ENCODE measurements around the gene SLAMF1. TPM values are rescaled to one million over a fixed set of nuclear protein-coding genes. Genes with fewer than 3 reads are reported as not detected.

Gene SLAMF1
- total RNA-seq, 1 donor from 2014 or later: not detected

DNA sequence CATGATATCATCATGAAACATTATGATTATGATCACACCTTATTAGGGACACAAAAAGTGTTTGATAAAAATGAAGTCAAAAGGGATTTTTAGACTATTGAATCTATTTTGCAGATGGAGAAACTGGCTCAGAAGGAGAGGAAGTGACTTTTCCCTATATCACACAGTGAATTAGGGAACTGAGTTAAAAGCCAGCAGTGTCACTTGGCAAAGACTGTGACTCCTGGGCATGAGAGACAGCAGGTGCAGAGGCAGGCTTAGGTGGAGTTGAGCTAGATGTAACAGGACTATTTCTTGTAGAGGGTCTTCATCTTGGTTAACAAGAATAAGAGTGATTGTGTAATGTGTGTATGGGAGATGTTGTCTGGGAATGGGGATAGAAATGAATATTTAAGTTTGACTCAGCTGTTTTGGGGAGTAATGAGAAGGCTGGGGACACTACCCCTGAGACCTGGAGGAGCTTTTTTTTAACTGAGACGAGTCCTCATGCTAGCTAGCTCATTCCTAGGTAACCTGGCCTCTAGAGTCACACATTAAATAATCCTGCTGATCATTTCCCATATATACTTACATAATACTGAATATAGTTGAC, 66.5 kb downstream of the SLAMF1 start:
- Histone ChIP-seq H3K9me3 (no peaks in the 10 kb centered on the region), H3K4me3 (no peak overlapping the region), H3K36me3 (no peaks in the 10 kb centered on the region), H3K27me3 (no peaks in the 10 kb centered on the region), H3K27ac (no peak overlapping the region), H3K4me1 (no peaks in the 10 kb centered on the region)
- no peak for DNase-seq (ENCODE audit: low spot score in 2 of 2)
- intact Hi-C loops (cut with DNase I): no loop called here
- TF ChIP-seq CTCF (IDR thresholded peaks at IDR 0.05): no peak

- no peaks in the 10 kb centered on the region for H3K4me1 ChIP-seq
- peak within 1 kb of the TSS in 1 of 2 donors; percentile 38 for H3K4me3 ChIP-seq
- no peaks in the 10 kb centered on the region for H3K36me3 ChIP-seq
- H3K9me3 ChIP-seq: no peaks in the 10 kb centered on the region
- intact Hi-C loops (cut with DNase I): no loop called here
- H3K27me3 ChIP-seq: no peaks in the 10 kb centered on the region
- TF ChIP-seq CTCF (IDR thresholded peaks at IDR 0.05): no peak
- H3K27ac ChIP-seq: no peak within 1 kb of the TSS
- no peak for DNase-seq (ENCODE audit: low spot score in 2 of 2)
Measured at GRCh38 chr1:160579216-160579701, 67.6 kb downstream of the SLAMF1 start, which contains the start of gene CD84. CD84 (minus strand) TSS chr1:160579496; CDS start chr1:160579437, 59 bp downstream.

DNA sequence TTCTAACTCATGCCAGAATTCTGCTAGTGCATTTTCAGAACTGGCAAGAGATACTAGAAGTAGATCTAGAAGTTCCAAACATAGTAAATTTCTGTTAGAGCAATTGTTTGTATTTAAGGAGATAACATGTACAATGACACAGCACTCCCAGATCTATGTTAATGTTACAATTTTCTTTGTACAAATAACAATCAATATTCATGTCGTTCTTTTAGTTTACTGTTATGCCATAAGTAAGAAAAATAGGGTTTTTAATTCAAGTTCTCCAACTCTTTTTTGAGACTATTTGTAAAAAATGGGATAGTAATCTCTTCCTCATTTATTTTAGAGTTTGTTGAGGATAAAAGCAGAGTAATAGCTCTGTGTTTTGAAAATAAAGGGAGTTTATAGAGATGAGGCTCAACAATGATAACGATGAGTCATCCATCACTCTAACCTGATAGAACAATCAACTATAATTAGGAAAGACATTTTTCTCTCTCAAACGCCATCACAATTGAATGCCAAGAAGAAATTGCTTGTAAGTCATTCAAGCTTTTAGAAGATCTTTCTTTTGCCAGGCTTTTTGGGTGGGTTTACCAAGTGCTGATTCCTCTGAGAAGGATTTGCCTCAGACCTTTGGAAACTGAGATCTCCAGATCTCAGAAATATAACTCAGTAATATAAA, 68.2 kb downstream of the SLAMF1 start:
- no peak for TF ChIP-seq CTCF (IDR thresholded peaks at IDR 0.05)
- H3K4me3 ChIP-seq: peak overlapping the region in 1 of 2 donors; percentile 38
- H3K4me1 ChIP-seq: no peaks in the 10 kb centered on the region
- H3K9me3 ChIP-seq: no peaks in the 10 kb centered on the region
- DNase-seq (ENCODE audit: low spot score in 2 of 2): no peak
- no peaks in the 10 kb centered on the region for H3K27me3 ChIP-seq
- intact Hi-C loops (cut with DNase I): no loop called here
- H3K27ac ChIP-seq: no peak overlapping the region
- no peaks in the 10 kb centered on the region for H3K36me3 ChIP-seq

GRCh38 chr1:160578175-160578524, 68.7 kb downstream of the SLAMF1 start:
- intact Hi-C loops (cut with DNase I): no loop called here
- no peaks in the 10 kb centered on the region for H3K36me3 ChIP-seq
- H3K9me3 ChIP-seq: no peaks in the 10 kb centered on the region
- no peaks in the 10 kb centered on the region for H3K4me1 ChIP-seq
- peak overlapping the region in 1 of 2 donors; percentile 38 for H3K4me3 ChIP-seq
- no peak for DNase-seq (ENCODE audit: low spot score in 2 of 2)
- TF ChIP-seq CTCF (IDR thresholded peaks at IDR 0.05): no peak
- no peaks in the 10 kb centered on the region for H3K27me3 ChIP-seq
- H3K27ac ChIP-seq: no peak overlapping the region

DNA sequence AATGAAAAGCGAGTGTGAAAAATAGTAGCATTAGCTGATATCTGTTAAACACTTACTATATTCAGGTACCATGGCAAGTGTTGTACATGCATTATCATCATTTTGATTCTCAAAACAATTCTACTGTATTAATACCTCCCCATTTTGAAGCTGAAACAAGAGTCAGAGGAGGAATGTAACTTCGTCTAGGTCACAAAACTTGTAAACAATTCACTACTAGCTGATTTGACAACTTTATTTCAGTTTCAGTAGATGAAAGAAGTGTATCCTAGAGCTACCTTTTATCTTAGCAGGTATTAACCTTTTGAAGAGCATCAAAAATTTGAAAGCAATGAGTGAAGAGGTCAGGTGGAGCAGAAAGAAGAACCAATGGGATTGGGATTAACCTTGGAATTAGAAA, 69.2 kb downstream of the SLAMF1 start:
- H3K4me3 ChIP-seq: peak overlapping the region in 1 of 2 donors; percentile 38
- DNase-seq (ENCODE audit: low spot score in 2 of 2): no peak
- intact Hi-C loops (cut with DNase I): no loop called here
- H3K27ac ChIP-seq: no peak overlapping the region
- no peaks in the 10 kb centered on the region for H3K27me3 ChIP-seq
- no peak for TF ChIP-seq CTCF (IDR thresholded peaks at IDR 0.05)
- no peaks in the 10 kb centered on the region for H3K4me1 ChIP-seq
- no peaks in the 10 kb centered on the region for H3K9me3 ChIP-seq
- no peaks in the 10 kb centered on the region for H3K36me3 ChIP-seq
